H1 (cell line): ENCODE results near the gene CFAP53. TPM values are rescaled to one million over a fixed set of nuclear protein-coding genes. Genes with fewer than 3 reads are reported as not detected.
A peak's percentile ranks its signal among the peaks of the same experiment; 100 is the strongest.

Experiments
- CTCF ChIA-PET: fragments of 300-600 bp; sonication (Branson Sonifier 250); formaldehyde crosslinking; loops from one replicate; lab custom pipeline; 2021; ENCODE audit not compliant: partially characterized antibody; lab: Charles Lee
- POLR2A ChIA-PET: fragments of 300-600 bp; sonication (Branson Sonifier 250); formaldehyde crosslinking; loops from one replicate; lab custom pipeline; 2021; ENCODE audit warnings: inconsistent platforms; ENCODE audit not compliant: partially characterized antibody; lab: Charles Lee
- DNase-seq, 2 experiments: peaks; one replicate each; pipeline versions ENCODE4 v3.0.0 to v3.0.0-alpha.2; 2010 to 2022; ENCODE audit warnings: low spot score in 2 of 2, low read depth in 1 of 2, mixed read lengths in 1 of 2
- FAIRE-seq: peaks from 2 replicates; lab custom pipeline; 2011; peaks lifted over from hg19 to GRCh38; lab: Jason Lieb, UNC
- H2AFZ ChIP-seq: 2 replicates; pipeline ENCODE4 v1.8.1; 2012; ENCODE audit warnings: low read length, inconsistent platforms
- H2AK5ac ChIP-seq: 2 replicates; pipeline ENCODE4 v1.6.1; 2013; ENCODE audit warnings: low read depth, low read length
- H2BK120ac ChIP-seq: replicated peaks from 2 replicates; pipeline ENCODE3; 2013; ENCODE audit warnings: low read depth, low read length, inconsistent platforms
- H2BK12ac ChIP-seq: 2 replicates; pipeline ENCODE4 v1.6.1; 2013; ENCODE audit warnings: low read depth, low read length
- H2BK15ac ChIP-seq: 2 replicates; pipeline ENCODE4 v1.6.1; 2013; ENCODE audit warnings: low read length
- H2BK20ac ChIP-seq: 2 replicates; pipeline ENCODE4 v1.6.1; 2013; ENCODE audit warnings: low read length
- H2BK5ac ChIP-seq: 2 replicates; pipeline ENCODE4 v1.6.1; 2013; ENCODE audit warnings: low read depth, low read length
- H3K14ac ChIP-seq: 2 replicates; pipeline ENCODE4 v1.6.1; 2013; ENCODE audit warnings: inconsistent platforms; ENCODE audit not compliant: insufficient read length
- H3K18ac ChIP-seq: 2 replicates; pipeline ENCODE4 v1.6.1; 2013; ENCODE audit warnings: low read length; ENCODE audit errors: extremely low read depth
- H3K23ac ChIP-seq: 2 replicates; pipeline ENCODE4 v1.6.1; 2013; ENCODE audit warnings: inconsistent platforms; ENCODE audit not compliant: insufficient read length
- H3K23me2 ChIP-seq: 2 replicates; pipeline ENCODE4 v1.6.1; 2013; ENCODE audit warnings: low read depth, low read length
- H3K27ac ChIP-seq: 2 replicates; pipeline ENCODE4 v1.6.1; 2011; ENCODE audit warnings: low read depth, low read length, inconsistent platforms
- H3K27me3 ChIP-seq, 4 experiments: replicated peaks in 1 of 4; 1 replicate in 1 of 4; 2 replicates in 3 of 4; pipeline versions ENCODE4 v1.6.1 to v1.8.1; 2011 to 2013; ENCODE audit warnings: low read length in 3 of 4, mild to moderate bottlenecking in 3 of 4, inconsistent platforms in 2 of 4, mixed read lengths in 2 of 4, moderate library complexity in 1 of 4; ENCODE audit not compliant: control insufficient read depth in 3 of 4, insufficient read depth in 3 of 4; ENCODE audit errors: extremely low read depth in 1 of 4
- H3K36me3 ChIP-seq, 4 experiments: 2 replicates each; pipeline versions ENCODE4 v1.6.1 to v1.8.1; 2011 to 2013; ENCODE audit warnings: mild to moderate bottlenecking in 4 of 4, low read length in 3 of 4, moderate library complexity in 2 of 4, control low read depth in 1 of 4, inconsistent platforms in 1 of 4; ENCODE audit not compliant: insufficient read depth in 4 of 4, control insufficient read depth in 2 of 4
- H3K4ac ChIP-seq: replicated peaks from 2 replicates; pipeline ENCODE3; 2013; ENCODE audit warnings: low read length, low read depth, mixed read lengths, inconsistent platforms; ENCODE audit not compliant: insufficient read length
- H3K4me1 ChIP-seq, 4 experiments: replicated peaks in 1 of 4; 1 replicate in 1 of 4; 2 replicates in 3 of 4; pipeline versions ENCODE4 v1.6.1 to v1.8.1; 2011 to 2013; ENCODE audit warnings: low read length in 3 of 4, inconsistent platforms in 2 of 4, mixed read lengths in 1 of 4; ENCODE audit not compliant: insufficient read depth in 4 of 4, control insufficient read depth in 3 of 4
- H3K4me2 ChIP-seq, 2 experiments: 2 replicates each; pipeline versions ENCODE4 v1.6.1 to v1.8.1; 2011 to 2013; ENCODE audit warnings: low read depth in 2 of 2, low read length in 2 of 2, control low read depth in 1 of 2, inconsistent platforms in 1 of 2, mild to moderate bottlenecking in 1 of 2; ENCODE audit not compliant: insufficient read depth in 1 of 2
- H3K4me3 ChIP-seq, 4 experiments: fragments of 200-600, 300-600 bp in 1 of 4; sonication (generic), shearing (Covaris generic), sonication (Bioruptor Twin) in 1 of 4; 2 replicates each; pipeline versions ENCODE4 v1.5.1 to v1.8.1; 2011 to 2016; ENCODE audit warnings: low read length in 4 of 4, low read depth in 3 of 4, control low read depth in 2 of 4, inconsistent platforms in 2 of 4, mild to moderate bottlenecking in 2 of 4, mixed read lengths in 1 of 4, moderate library complexity in 1 of 4; ENCODE audit not compliant: insufficient read depth in 2 of 4; ENCODE audit errors: extremely low read depth in 1 of 4
- H3K56ac ChIP-seq: replicated peaks from 2 replicates; pipeline ENCODE3; 2013; ENCODE audit warnings: low read depth, mild to moderate bottlenecking, mixed read lengths, low read length, inconsistent platforms; ENCODE audit not compliant: insufficient read length
- H3K79me1 ChIP-seq: 2 replicates; pipeline ENCODE4 v1.6.1; 2013; ENCODE audit warnings: low read depth, low read length, control low read depth
- H3K79me2 ChIP-seq, 2 experiments: 2 replicates each; pipeline versions ENCODE4 v1.6.1 to v1.8.1; 2012 to 2013; ENCODE audit warnings: low read length in 2 of 2, mild to moderate bottlenecking in 2 of 2, inconsistent platforms in 1 of 2; ENCODE audit not compliant: insufficient read depth in 2 of 2, control insufficient read depth in 1 of 2
- H3K9ac ChIP-seq, 4 experiments: replicated peaks in 1 of 4; 1 replicate in 1 of 4; 2 replicates in 3 of 4; pipeline versions ENCODE4 v1.6.1 to v1.8.1; 2011 to 2013; ENCODE audit warnings: low read depth in 3 of 4, low read length in 3 of 4, control low read depth in 2 of 4, mild to moderate bottlenecking in 2 of 4, moderate library complexity in 2 of 4, inconsistent platforms in 1 of 4; ENCODE audit errors: extremely low read depth in 1 of 4
- H3K9me3 ChIP-seq, 2 experiments: 2 replicates each; pipeline versions ENCODE4 v1.6.1 to v1.8.1; 2012 to 2013; ENCODE audit warnings: mild to moderate bottlenecking in 2 of 2, moderate library complexity in 2 of 2, control low read depth in 1 of 2, inconsistent platforms in 1 of 2, low read depth in 1 of 2, low read length in 1 of 2, mixed read lengths in 1 of 2; ENCODE audit not compliant: insufficient read depth in 2 of 2
- H4K20me1 ChIP-seq, 2 experiments: replicated peaks in 1 of 2; 2 replicates each; pipeline versions ENCODE3 to v1.8.1; 2011 to 2013; ENCODE audit warnings: inconsistent platforms in 2 of 2, low read length in 2 of 2, mild to moderate bottlenecking in 1 of 2; ENCODE audit not compliant: insufficient read depth in 2 of 2, control insufficient read depth in 1 of 2
- H4K5ac ChIP-seq: 2 replicates; pipeline ENCODE4 v1.6.1; 2013; ENCODE audit warnings: low read length, low read depth, mixed read lengths, inconsistent platforms; ENCODE audit not compliant: insufficient read length
- H4K8ac ChIP-seq: 2 replicates; pipeline ENCODE4 v1.8.0; 2013; ENCODE audit warnings: mild to moderate bottlenecking, moderate library complexity, low read length, inconsistent platforms; ENCODE audit not compliant: insufficient read depth; ENCODE audit errors: extremely low read depth
- H4K91ac ChIP-seq: replicated peaks from 2 replicates; pipeline ENCODE3; 2013; ENCODE audit warnings: low read length, mixed read lengths, inconsistent platforms; ENCODE audit not compliant: insufficient read length
- CHD1 ChIP-seq: IDR thresholded peaks from 2 replicates; pipeline ENCODE4 v1.6.1; 2012; ENCODE audit warnings: low read depth, low read length, improper control_type of control experiment
- HDAC2 ChIP-seq, 2 experiments: fragments of 300-600 bp in 1 of 2; sonication (generic) in 1 of 2; IDR thresholded peaks; 2 replicates each; pipeline ENCODE4 v1.6.1; 2011 to 2012; ENCODE audit warnings: low read depth in 2 of 2, low read length in 2 of 2, mild to moderate bottlenecking in 2 of 2, moderate library complexity in 2 of 2, borderline replicate concordance in 1 of 2, inconsistent platforms in 1 of 2
- JUND ChIP-seq: IDR thresholded peaks from 2 replicates; pipeline ENCODE4 v1.6.1; 2011; ENCODE audit warnings: mild to moderate bottlenecking, improper control_type of control experiment, low read length
- KDM5A ChIP-seq: fragments of 200-600 bp; IDR thresholded peaks from 2 replicates; pipeline ENCODE4 v1.7.1; 2012; ENCODE audit warnings: mild to moderate bottlenecking, low read length, inconsistent platforms, mixed read lengths
- SP1 ChIP-seq: IDR thresholded peaks from 2 replicates; pipeline ENCODE4 v1.6.1; 2011; ENCODE audit warnings: low read depth, low read length
- TBP ChIP-seq: IDR thresholded peaks from 2 replicates; pipeline ENCODE4 v1.6.1; 2011; ENCODE audit warnings: low read depth, low read length, improper control_type of control experiment
- TCF12 ChIP-seq: IDR thresholded peaks from 2 replicates; pipeline ENCODE4 v1.6.1; 2011; ENCODE audit warnings: low read depth, mild to moderate bottlenecking, low read length
- WGBS, 2 experiments: shearing (Covaris generic) in 1 of 2; methylation state at CpG; one replicate each; pipeline versions ENCODE4 v1.1.6 to v1.1.7; 2013 to 2015; ENCODE audit warnings: low lambda C conversion rate in 2 of 2, mixed read lengths in 2 of 2, inconsistent platforms in 1 of 2, low coverage in 1 of 2, missing lambda C conversion rate in 1 of 2; ENCODE audit not compliant: insufficient replicate concordance in 2 of 2, insufficient coverage in 1 of 2, insufficient read length in 1 of 2; ENCODE audit errors: extremely low coverage in 1 of 2, missing lambda C conversion rate in 1 of 2; 5-methylcytosine and 5-hydroxymethylcytosine counted together
- polyA plus RNA-seq, 7 experiments: library from polyadenylated mRNA; depleted of rRNA in 3 of 7; stranded (reverse) in 5 of 7; unstranded in 2 of 7; fragments of >200 nt in 5 of 7; fragments of 200-250 nt in 2 of 7; gene quantifications; 1 replicate in 5 of 7; 2 replicates in 1 of 7; 4 replicates in 1 of 7; pipeline versions ENCODE4 v1.2.1 to v1.2.3, GENCODE V29; 2011 to 2013; ENCODE audit warnings: missing spikeins in 2 of 7, mixed read lengths in 2 of 7
- total RNA-seq: library from RNA; stranded (reverse); fragmentation: NEBNext Ultra II Directional; extraction: Animal tissue kit (Norgen Biotek cat#: 25700); gene quantifications from 2 replicates; pipeline ENCODE4 v1.2.1, GENCODE V29; 2021

Gene CFAP53
- total and polyA plus RNA-seq, 2 of the 8 experiments (the other 6 are each of a cell fraction or from before 2014, with no cell fraction given): 0.08 to 0.30 TPM

DNA sequence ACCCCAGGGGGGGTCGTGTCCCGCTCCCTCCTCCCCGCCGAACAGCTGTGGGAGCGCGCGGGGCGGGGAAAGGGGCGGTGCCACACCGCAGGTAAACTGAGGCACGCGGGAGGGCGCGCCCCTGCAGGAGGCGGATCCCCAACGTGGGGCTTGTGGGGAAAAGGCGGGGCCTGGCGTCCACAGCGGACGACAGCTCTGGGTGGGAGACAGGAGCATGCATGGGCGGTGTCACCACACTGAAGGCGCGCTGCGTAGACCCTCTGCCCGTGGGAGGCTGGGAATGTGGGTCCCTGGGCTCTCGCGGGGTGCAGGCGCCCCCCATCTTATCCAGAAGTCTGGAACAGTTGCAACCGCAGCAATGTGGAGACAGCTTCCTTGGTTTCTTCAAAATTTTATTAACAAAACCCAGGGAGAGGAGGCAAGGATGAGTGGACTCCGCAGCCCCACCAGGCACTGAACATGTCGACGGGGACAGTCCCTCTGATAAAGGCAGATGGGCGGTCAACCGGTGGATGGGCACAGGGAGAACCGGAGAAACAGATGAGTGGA, 15.8 kb upstream of the CFAP53 start:
- H3K23ac ChIP-seq: no peak overlapping the region
- POLR2A ChIA-PET: interaction anchor here (0.6 to 1.3 kb wide), 7 partner anchors 12 to 118 kb away, joined by 3 to 6 read pairs (median 4); no protein-coding TSS in a partner anchor
- no peak overlapping the region for H3K14ac ChIP-seq
- 0 out of 2 replicates have a peak overlapping the region, but pooled peaks have one; percentile 85 for H3K18ac ChIP-seq
- no peaks in the 10 kb centered on the region for H3K27me3 ChIP-seq
- no peak overlapping the region for H3K4ac ChIP-seq
- H3K23me2 ChIP-seq: peaks cover 16% of the 10 kb centered on the region
- 0 out of 2 replicates have a peak overlapping the region, but pooled peaks have one; percentile 44 for H3K27ac ChIP-seq
- no peak for DNase-seq
- H3K4me1 ChIP-seq: peaks cover 0 to 13% (median 6%) of the 10 kb centered on the region in 4 experiments; a peak in 5 of 7 replicates
- H2BK120ac ChIP-seq: no peak overlapping the region
- H2BK12ac ChIP-seq: no peak overlapping the region
- no peak overlapping the region for H2AK5ac ChIP-seq
- CTCF ChIA-PET: interaction anchor here (0.7 to 3.2 kb wide), 9 partner anchors 13 to 264 kb away, joined by 3 to 16 read pairs (median 3); no protein-coding TSS in a partner anchor
- peak overlapping the region; percentile 93 for H4K91ac ChIP-seq
- H3K9ac ChIP-seq: peak overlapping the region in 3 of 4 experiments; percentile 60 to 67 (median 66); a peak in 5 of 7 replicates
- H3K4me2 ChIP-seq: peak overlapping the region; percentile 91 to 97
- H3K79me1 ChIP-seq: peaks cover 6% of the 10 kb centered on the region; the same call in 1 of the 2 replicates
- H2AFZ ChIP-seq: no peak overlapping the region; the same call in 1 of the 2 replicates
- no peak overlapping the region for H2BK20ac ChIP-seq
- peaks cover 3 to 26% (median 22%) of the 10 kb centered on the region in 4 experiments for H3K36me3 ChIP-seq
- H2BK15ac ChIP-seq: no peak overlapping the region
- H3K4me3 ChIP-seq: peak overlapping the region; percentile 93 to 97 (median 94)
- peak overlapping the region; percentile 49 for H3K56ac ChIP-seq
- peak overlapping the region; percentile 85; the same call in 1 of the 2 replicates for H4K8ac ChIP-seq
- peaks cover 0 to 27% of the 10 kb centered on the region in 2 experiments; a peak in 2 of 4 replicates for H3K79me2 ChIP-seq
- peak overlapping the region; percentile 92; the same call in 1 of the 2 replicates for H2BK5ac ChIP-seq
- no peak for FAIRE-seq
- H3K9me3 ChIP-seq: no peaks in the 10 kb centered on the region
- H4K20me1 ChIP-seq: peaks cover 0 to 6% of the 10 kb centered on the region in 2 experiments
- peak overlapping the region; percentile 94 for H4K5ac ChIP-seq
- WGBS, 2 experiments: 52% methylated on average over 23 of the region's 35 CpGs; no CpG with 5 or more reads in 1 of the 2 experiments
- TF ChIP-seq HDAC2 (IDR thresholded peaks at IDR 0.05; ENCODE audit: borderline replicate concordance in 1 of 2, low read depth in 2 of 2, low read length in 2 of 2) (no peak), CHD1 (no peak), TCF12 (no peak), TBP (no peak), SP1 (no peak), KDM5A (no peak), JUND (0 out of 2 replicates have a peak, but pooled peaks have one; percentile 0)
